Embryonic facial prominence (tissue), 1 donor: ENCODE data around the gene GABRB1.

Experiments used
- DNase-seq: peaks from one replicate; pipeline ENCODE4 v3.0.0-alpha.2; 2016; ENCODE audit errors: extremely low spot score

GABRB1 gene

DNA sequence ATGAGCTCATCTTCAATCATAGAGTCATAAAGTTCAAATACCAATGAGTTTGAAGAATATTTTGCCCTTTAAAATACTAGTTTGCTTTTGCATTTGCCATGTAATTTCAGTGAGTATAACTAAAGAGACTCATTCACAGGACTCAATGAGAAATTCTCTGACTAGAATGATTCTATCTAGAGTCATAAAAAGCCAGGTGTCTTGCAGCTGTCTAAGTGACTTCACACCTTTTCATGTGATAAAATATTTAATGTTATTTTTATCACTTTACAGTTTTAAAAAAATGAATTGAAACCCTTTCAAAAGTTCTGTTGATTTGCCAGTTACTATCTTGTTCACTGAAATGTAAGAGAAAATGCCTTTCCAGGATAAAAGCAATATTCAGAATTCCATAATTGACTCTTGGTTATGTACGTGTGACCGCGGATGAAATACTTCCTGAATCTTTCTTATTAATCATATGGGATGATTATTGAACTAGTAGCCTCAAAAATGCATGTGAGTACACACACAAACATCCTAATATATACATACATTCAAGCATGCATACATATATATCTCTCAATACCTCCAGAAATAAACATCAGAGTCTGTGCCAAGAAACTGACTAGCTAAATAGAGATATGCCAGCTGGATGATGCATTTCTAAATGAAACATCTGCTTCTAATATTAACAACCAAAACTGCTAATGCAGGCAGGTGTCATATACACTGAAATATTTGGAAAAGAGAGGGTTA, 87.0 kb downstream of the GABRB1 start:
- DNase-seq = no peak

DNA sequence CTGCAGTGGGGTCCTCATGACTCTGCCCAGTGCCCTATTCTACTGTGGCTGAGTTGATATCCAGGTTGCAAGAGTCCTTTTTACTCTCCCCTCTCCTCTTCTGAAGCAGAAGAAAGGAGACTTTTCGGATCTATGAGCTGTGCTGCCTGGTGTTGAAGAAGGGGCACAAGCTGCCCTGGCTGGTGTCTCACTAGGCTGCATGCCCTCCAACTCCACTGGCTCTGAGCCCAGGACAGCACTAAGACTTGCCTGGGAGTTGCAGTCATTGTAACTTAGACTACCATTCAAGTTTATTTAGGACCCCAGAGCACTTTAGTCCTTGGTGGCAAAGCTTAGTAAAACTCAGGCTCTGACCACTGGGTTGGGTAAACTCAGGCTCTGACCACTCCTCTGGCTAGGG, 89.4 kb downstream of the GABRB1 start:
- no peak for DNase-seq

DNA sequence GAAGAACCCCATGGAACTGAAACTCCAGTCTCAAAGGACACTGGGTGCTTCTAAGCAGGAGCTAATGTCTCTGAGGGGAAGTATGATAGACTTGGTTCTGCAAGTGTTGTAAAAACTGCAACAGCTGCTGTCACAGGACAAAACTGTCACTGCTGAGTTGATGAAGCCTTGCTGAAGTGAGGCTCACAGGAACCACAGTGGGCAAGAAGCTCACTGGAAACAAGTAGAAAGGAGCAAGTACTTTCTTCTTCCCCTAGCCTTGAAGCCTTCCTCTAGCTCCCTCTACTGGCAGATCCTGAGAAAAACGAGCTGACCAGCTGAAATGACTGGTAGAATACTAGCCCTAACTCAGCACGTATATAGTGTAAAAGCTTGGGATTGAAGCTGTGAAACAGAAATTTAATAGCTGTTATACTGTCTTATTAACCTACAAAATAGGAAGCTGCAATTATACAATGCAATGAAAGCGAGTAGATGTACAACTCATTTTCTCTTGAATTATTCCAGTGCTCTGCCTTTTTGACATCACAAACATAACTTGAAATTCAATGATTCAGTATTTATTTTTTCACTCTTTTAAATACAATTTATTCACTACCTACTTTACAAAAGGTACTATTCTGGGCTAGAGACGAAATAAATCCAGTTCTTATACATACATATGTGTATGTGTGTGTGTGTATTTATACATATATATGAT, 91.4 kb downstream of the GABRB1 start:
- peak; percentile 29 for DNase-seq

DNA sequence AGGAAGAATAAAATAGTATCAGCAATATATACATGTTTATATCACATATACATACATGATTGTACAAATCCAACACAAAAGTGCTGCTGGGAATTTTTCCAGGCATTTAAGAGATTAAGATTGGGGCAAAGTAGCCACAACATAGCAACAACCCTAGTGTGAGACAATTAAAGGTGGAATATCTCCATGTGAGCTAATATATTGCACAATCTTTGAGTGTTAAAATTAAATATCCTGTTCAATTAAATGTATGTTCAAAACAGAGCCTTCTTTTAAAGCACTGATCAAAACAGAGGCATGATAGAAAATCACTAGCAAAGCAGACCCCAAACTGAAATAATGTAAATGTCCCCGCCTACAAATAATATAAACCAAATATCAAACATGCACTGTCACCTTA, 97.6 kb downstream of the GABRB1 start:
- no peak for DNase-seq

DNA sequence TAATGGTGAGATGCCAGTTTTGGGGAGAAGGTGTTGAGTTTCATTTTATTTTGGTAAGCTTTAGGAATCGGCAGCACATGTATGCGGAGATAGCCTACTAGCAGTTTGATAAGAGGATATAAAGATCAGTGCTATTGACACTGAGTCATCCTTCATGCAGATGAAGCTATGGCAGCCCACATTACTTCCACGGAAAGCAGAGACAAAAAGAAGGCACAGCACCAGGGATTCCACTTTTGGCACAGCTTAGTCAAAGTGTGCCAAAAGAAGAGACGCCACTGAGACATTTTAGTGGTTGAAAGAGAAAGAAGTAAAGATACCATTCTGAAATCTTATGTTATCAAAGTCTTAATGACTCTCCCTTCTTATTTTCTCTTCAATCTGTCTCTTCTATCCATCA, 103.8 kb downstream of the GABRB1 start:
- DNase-seq = no peak

DNA sequence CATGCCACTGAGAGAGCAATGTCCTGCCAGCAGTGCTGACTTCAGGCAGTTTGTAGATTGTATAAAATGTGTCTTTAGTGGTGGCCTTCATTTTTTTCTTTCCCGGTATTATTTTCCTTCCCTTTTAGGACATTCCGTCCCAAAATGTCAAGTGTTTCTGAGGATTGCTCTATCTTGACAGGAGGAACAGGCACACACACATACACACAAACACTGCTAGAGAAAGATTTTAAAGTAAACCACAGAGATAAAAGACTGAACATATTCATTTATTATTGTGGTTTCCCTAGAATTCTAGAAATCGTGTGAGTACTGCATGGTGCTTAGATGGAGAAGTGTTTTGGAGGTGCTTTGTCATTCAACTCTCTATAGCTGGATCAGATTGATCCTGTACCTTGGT, 111.9 kb downstream of the GABRB1 start:
- DNase-seq = no peak

DNA sequence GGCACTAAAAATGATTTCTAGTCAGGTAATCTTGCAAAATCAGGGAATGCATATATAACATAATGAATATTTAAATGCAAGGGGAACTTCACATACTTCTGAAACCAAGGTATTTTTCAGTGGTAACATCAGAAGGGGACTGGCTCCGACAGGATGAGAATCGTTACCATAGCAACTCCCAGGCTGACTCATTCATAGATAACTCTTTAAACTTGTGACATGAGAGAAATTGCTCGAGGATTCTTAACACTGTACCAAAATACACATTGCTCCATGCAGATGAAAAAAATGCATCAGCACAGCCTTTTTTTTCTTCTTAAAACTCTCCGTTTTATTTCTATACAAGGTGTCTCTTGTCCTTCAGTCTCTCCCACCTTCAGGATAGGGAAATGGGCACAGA, 114.3 kb downstream of the GABRB1 start:
- no peak for DNase-seq

DNA sequence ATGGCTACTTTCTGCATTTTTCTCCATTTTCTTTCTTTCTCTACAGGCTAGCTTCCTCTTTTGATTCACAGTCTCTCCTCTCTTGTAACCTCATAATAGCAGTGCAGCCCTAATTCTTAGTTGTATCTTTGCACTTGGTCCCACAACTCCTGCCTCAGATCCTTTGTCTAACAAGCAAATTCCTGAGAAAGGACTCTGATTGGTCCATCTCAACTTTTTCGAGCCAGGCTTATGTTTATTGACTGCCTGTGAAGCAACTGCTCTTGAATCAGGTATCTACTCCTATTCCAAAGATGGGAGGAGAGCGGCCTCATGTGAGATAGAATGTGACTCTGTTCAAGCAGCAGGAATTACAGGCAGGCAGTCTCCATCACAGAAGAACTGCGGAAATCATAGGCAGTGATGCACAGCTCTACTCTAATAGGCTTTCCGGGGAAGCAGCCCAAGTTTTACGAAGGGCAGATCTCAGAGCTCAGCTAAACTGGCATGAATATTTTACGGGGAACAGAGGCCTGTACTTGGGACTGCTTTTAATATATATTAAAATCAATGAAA, 123.5 kb downstream of the GABRB1 start:
- DNase-seq = no peak

DNA sequence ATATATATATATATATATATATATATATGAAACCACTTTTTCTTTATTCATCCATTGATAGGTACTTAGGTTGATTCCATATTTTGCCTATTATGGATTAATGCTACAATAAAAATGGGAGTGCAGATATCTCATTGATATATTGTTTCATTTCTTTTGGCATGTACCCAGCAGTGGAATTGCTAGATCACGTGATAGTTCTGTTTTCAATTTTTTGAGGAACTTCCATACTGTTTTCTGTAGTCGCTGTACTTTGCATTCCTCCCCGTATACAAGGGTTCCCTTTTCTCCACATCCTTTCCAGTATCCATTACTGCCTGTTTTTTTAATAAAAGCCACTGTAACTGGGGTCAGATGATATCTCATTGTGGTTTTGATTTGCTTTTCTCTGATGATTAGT, 124.6 kb downstream of the GABRB1 start:
- DNase-seq = no peak

DNA sequence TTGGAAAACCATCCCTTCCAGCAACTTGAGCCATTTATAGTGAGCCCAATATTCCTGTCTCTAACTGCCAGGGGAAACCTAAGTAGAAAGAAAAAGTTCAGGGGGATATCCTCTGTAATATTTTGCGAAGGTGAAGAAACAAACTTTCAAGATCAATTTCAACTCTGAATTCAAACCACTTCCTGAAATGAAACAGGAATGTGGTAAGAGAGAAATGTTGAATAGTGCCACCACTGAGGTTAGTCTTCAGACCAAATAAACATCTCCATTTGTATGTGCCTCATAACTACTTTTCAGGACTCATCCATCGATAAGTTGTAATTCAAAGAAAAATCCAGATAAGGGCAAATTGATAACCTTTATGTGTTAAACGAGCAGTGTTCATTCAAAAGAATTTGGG, 128.7 kb downstream of the GABRB1 start:
- DNase-seq = no peak

DNA sequence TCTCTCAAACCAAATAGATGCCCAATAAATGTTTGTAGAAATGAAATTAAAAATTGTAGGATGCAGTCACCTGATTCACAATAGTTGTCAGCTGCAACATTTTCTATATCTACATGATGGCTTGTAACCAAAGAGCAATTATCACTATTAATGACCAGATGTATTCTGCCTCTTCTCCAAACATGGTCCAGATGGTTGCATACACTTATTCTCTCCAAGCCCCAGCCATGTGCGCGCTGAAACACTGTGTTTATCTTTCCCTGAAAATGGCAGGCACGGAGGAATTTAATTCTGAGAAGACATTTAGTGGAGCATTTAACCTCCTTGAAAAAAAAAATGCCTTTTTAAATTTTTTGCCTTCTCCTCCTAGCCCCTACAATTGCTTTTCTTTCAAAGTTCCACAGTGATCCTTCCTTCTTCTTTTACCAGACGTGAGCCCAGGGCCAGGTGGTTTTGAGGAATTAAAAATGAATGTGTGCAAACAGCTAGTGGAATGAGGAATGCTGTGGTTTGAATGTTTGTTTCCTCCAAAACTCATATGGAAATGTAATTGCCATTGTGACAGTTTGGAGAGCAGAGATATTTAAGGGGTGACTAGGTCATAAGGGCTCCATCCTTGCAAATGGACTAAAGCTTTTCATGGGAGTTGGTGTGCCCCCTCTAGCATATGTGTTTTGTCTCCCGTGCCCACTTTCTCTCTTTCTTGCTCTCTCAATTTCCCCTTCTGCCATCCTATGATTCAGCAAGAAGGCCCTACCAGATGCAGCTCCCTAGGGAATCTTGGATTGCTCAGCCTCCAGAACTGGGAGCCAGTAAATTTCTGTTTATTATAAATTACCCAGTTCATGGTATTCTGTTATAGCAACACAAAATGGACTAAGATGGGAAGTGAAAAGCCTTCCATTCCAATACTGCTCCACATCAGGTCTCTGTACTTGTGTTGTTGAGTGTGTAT, 136.0 kb downstream of the GABRB1 start:
- no peak for DNase-seq

DNA sequence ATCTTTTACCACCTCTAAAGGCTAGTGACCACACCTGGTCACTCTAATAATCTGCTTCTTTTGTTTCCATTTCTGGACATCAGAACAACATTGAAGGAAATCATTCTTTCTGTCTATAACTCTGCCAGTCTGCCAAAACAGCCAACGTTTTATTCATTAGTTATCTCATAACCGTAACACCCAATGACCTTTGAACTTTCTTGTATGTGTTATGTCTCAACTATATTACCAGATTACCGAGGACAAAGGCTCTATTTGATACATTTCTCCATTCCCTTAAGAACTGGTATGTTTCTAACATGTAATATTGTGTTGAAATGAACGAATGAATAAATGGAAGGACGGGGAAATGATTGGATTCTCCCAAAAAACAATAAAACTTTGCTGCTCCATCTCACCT, 152.7 kb downstream of the GABRB1 start:
- DNase-seq = no peak

DNA sequence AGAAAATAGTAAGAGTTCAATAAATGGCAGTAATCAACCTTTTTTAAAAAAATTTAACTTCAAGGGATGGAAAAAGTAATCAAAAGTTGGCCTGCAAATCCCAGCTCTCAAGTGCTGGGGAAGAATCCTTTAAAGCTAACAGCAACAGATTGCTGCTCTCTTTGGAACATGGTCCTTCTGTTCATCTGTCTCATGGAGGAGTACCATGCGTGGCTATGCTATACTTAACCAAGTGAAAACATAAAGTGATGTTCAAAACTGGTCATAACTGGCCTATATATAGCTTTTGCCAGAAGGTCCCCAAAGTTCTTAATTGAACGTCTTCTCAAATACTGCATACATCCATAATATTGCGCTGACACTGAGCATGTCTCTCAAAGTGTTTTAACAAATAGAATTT, 154.4 kb downstream of the GABRB1 start:
- no peak for DNase-seq

DNA sequence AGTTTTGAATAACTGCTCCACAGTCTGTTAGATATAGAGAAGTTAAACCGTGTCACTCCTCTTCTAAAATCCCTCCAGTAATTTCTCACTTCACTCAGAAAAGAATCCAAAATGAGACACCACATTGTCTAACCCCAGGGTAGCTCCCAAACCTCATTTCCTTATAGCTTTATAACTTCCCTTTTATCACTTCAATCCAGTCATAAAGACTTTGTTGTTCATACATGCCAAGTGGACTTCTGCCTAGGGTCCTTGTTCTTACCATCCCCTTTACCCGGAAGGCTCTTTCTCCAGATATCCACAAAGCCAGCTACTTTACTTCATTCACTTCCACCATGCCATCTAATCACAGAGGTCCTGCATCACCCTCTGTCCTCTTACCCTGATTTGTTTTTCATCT, 156.2 kb downstream of the GABRB1 start:
- no peak for DNase-seq

DNA sequence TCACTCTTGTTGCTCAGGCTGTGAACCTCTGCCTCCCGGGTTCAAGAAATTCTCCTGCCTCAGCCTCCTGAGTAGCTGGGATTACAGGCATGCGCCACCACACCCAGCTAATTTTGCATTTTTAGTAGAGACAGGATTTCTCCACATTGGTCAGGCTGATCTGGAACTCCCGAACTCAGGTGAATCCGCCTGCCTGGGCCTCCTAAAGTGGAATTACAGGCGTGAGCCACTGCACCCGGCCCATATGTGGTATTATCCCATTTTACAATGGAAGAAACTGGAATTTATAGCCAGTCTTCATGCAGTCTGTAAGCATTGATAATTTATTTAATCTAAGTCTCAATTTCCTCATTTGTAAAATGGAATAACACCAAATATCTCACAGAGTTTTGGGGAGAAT, 161.8 kb downstream of the GABRB1 start:
- no peak for DNase-seq

DNA sequence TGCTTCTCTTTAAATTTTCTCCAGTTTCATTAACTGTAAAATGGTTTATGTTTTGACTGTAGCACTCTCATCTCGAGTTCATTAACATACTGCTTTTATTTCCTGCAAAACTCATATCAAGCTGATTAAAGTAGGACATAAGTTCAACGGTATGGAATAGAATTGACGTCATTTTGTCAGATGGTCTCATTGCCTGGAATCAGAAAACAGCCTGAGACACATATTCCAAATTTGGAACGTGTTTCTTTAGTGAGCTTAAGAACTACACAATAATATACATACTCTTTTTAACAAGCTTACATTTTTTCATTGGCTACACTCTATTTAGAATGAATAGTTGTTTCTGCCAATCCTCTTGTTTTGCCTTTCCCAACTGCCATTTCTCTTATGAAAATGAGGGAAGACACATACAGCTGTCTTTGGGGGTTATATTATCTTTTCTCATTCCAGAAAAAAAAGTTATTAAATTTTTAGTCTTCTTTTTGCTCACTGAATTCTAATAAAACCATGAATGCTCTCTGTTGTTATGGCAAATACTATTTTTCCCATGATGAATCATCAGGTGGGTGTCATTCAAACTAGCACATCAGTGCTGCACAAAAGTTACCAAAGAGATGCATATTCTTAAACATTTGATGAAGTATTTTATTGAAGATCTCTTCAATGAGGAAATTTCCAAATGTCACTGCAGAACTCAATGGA, 162.8 kb downstream of the GABRB1 start:
- DNase-seq = no peak

DNA sequence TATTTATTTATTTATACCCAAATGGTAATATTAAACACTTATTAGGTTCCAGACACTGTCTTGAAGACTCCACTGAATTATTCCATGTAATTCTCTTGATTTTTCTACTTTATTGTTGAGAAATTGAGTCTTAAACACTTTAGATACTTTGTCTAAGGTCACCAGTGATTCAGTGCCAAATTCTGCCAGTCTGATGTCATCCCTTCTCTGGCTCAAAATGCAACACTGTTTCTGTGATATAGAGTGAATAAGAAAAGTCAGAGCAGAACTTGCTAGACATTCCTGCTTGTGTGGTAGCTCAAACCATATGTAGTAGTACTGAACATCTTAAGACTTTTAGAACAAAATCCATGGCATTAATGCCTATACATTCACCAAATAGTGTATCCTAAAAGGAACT, 164.3 kb downstream of the GABRB1 start:
- no peak for DNase-seq

DNA sequence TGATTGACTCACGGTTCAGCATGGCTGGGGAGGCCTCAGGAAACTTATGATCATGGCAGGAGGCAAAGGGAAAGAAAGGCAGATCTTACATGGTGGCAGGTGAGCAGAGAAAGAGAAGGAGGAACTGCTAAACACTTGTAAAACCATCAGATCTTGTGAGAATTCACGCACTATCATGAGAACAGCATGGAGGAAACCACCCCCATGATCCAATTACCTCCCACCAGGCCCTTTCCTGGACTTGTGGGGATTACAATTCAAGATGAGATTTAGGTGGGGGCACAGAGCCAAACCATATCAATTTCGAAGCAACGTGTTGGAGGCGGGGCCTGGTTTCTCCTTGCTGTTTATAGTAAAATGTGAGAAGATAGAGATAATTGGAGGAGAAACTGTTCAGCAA, 167.4 kb downstream of the GABRB1 start:
- no peak for DNase-seq

DNA sequence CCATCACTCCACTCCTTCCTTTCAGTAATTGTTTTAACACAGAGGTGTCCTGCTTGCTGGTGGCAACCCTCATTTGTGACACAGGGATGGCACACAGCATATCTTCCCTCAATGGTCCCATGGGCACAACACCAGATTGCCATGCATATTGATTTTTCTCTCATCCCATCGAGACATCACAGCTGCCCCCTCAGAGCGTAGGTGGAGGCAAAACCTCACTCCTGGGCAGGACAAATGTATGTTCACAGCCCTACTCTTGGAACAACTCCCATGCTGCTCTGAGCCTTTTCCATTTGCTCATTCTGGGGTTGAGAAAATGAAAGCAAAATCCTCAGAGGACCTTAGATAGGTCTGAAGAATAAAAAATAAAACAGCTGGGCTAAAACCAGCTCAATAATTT, 172.2 kb downstream of the GABRB1 start:
- DNase-seq = no peak

DNA sequence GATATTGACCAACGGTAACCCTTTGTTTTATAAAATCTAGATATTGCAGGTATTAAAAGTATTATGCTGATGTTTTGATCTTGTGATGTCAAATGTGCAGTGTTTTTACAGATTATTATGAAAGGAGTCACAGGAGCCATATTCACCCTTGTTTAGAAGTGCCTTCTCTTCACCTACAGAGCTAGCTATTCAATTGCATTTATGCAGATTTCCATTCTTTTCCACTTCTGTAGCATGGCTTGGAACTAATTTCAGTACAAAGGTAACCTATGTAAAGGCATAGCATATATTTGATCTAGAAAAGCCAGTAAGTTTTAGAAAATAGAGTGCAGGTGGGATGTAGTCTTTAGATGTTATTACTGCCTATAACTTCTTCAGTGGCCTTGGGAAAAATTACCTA, 176.2 kb downstream of the GABRB1 start:
- no peak for DNase-seq

DNA sequence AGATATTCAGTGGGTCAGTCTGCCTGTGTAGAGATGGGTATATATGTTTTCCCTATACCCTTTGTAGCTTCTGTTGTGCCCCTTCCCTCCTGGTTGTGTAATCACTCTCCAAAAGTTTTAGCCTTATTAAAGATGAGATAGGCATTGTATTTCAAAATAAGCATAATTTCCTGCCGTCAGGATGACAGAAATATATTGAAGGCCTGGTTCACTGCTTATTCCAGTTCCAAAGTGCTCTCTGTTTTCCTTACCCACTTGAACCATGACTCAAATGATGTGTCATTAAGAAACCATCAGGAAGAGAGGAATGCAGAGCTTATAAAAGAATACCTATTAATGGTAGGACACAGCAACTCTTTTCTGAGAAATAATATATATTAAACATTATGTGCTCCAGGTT, 178.5 kb downstream of the GABRB1 start:
- no peak for DNase-seq

DNA sequence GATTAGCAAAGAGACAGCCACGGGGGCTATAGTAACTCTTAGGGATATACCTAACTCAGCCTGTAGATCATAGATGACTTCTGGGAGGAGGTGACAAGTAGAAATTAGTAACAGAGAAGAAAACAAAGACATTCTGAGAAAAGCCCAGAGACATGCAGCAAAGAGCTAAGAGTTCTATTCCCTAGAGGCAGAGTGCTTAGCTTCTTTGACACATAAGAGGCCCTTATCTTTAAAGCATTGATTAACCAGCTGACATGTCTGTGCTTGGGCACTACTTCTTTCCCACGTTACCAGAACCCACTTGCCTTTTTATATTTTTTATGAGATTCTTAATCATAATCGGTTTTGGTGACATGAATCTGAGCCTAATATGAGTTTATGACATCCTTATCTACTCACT, 179.5 kb downstream of the GABRB1 start:
- no peak for DNase-seq
